Suprapubic skin (tissue), 4 donors: ENCODE measurements around the gene DDB1.

Experiments used
- POLR2A ChIP-seq, 2 donors: fragments of 450-650 bp; IDR thresholded peaks; one replicate each; pipeline ENCODE4 v1.6.1; 2017; ENCODE audit warnings: antibody characterized with exemption in 2 of 2, mild to moderate bottlenecking in 2 of 2, moderate library complexity in 2 of 2
- POLR2AphosphoS5 ChIP-seq, 3 donors: sonication (generic); formaldehyde crosslinking; IDR thresholded peaks; one replicate each; pipeline ENCODE4 v1.6.1; 2017; ENCODE audit warnings: antibody characterized with exemption in 3 of 3
- TF ChIP-seq, protein P1 (sequence below), 2 donors: fragments of 200-600 bp in 1 of 2; fragments of 450-650 bp in 1 of 2; sonication (generic) in 1 of 2; IDR thresholded peaks; one replicate each; pipeline ENCODE4 v1.5.1; 2016 to 2019; ENCODE audit warnings: antibody characterized with exemption in 2 of 2, mild to moderate bottlenecking in 1 of 2, moderate library complexity in 1 of 2

- TF ChIP-seq POLR2A (IDR thresholded peaks at IDR 0.05): no peak
- TF ChIP-seq, protein P1, sequence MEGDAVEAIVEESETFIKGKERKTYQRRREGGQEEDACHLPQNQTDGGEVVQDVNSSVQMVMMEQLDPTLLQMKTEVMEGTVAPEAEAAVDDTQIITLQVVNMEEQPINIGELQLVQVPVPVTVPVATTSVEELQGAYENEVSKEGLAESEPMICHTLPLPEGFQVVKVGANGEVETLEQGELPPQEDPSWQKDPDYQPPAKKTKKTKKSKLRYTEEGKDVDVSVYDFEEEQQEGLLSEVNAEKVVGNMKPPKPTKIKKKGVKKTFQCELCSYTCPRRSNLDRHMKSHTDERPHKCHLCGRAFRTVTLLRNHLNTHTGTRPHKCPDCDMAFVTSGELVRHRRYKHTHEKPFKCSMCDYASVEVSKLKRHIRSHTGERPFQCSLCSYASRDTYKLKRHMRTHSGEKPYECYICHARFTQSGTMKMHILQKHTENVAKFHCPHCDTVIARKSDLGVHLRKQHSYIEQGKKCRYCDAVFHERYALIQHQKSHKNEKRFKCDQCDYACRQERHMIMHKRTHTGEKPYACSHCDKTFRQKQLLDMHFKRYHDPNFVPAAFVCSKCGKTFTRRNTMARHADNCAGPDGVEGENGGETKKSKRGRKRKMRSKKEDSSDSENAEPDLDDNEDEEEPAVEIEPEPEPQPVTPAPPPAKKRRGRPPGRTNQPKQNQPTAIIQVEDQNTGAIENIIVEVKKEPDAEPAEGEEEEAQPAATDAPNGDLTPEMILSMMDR (IDR thresholded peaks at IDR 0.05): no peak
- no peak for TF ChIP-seq POLR2AphosphoS5 (IDR thresholded peaks at IDR 0.05)
Observed at GRCh38 chr11:61297746-61298145, 35.2 kb downstream of the DDB1 start.
